Rectal smooth muscle tissue (tissue), 1 donor: ENCODE data around the gene OGFR.

ENCODE experiments used
- H3K27ac ChIP-seq: one replicate; pipeline ENCODE4 v1.7.0; 2013; ENCODE audit warnings: low read depth, low read length, inconsistent platforms
- H3K27me3 ChIP-seq: one replicate; pipeline ENCODE4 v1.7.0; 2013; ENCODE audit warnings: low read length; ENCODE audit not compliant: control insufficient read depth, insufficient read depth
- H3K36me3 ChIP-seq: one replicate; pipeline ENCODE4 v1.7.0; 2013; ENCODE audit warnings: low read length; ENCODE audit not compliant: control insufficient read depth, insufficient read depth
- H3K4me1 ChIP-seq: one replicate; pipeline ENCODE4 v1.7.0; 2013; ENCODE audit warnings: low read length; ENCODE audit not compliant: control insufficient read depth, insufficient read depth
- H3K4me3 ChIP-seq: one replicate; pipeline ENCODE4 v1.7.0; 2013; ENCODE audit warnings: low read length
- H3K9ac ChIP-seq: one replicate; pipeline ENCODE4 v1.7.0; 2013; ENCODE audit warnings: low read length

Gene OGFR

DNA sequence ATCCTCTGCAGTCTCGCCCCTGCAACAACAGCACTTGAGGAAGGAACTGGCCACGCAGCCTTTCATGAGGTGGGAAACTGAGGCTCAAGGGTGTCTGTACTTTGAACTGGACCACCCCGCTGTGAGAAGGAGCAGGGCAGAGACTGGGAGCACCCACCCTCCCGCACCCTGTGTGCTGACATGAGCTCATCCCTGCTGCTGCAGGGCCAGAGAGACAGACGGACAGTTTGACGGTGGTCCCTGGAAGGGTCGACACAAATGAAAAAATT is 25.3 kb upstream of the OGFR start:
- Histone ChIP-seq H3K4me3 (no peak overlapping the region), H3K27me3 (no peaks in the 10 kb centered on the region), H3K4me1 (peaks cover 5% of the 10 kb centered on the region), H3K27ac (no peak overlapping the region), H3K9ac (no peak overlapping the region), H3K36me3 (no peaks in the 10 kb centered on the region)

DNA sequence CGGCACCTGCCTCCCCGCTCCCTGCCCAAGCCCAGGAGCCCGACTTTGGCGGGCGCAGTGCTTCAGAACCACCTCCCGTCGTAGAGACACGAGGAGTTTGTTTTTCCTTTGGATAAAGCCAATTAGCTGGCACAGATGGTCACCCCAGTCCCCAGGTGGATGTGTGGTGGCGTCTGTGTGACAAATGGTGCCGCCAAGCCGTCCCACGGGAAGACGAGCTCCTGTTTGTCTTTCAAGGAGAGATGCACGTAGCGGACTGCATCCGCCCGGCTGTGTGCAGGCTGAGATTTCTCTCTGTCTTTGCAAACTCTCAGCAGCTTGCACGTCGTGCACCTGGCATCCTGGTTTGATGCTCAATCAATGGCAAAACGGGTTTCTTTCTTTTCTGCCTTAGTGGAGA is 24.4 kb upstream of the OGFR start:
- Histone ChIP-seq H3K4me3 (no peak overlapping the region), H3K27me3 (no peaks in the 10 kb centered on the region), H3K27ac (no peak overlapping the region), H3K36me3 (no peaks in the 10 kb centered on the region), H3K4me1 (peaks cover 5% of the 10 kb centered on the region), H3K9ac (no peak overlapping the region)

DNA sequence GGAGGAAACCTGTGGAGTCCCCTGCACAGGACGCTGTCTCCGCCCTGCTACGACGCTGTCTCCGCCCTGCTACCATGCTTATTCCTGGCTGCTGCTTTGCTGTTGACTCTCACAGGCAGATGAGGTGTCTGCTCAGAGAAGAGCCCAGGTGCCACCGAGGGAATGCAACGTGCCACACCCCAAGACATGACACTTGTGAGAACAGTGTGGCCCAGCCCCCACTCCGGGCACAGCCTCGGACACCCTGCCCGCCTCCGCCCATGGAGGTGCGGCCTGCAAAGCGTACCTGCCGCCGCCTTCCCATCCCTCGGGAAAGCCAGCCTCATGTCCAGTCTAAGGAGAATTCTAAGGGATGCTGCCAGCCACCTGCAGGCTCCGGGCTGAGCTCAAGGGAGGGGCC is 23.9 kb upstream of the OGFR start:
- Histone ChIP-seq H3K4me3 (no peak overlapping the region), H3K27ac (no peak overlapping the region), H3K27me3 (no peaks in the 10 kb centered on the region), H3K36me3 (no peaks in the 10 kb centered on the region), H3K4me1 (peaks cover 7% of the 10 kb centered on the region), H3K9ac (no peak overlapping the region)

DNA sequence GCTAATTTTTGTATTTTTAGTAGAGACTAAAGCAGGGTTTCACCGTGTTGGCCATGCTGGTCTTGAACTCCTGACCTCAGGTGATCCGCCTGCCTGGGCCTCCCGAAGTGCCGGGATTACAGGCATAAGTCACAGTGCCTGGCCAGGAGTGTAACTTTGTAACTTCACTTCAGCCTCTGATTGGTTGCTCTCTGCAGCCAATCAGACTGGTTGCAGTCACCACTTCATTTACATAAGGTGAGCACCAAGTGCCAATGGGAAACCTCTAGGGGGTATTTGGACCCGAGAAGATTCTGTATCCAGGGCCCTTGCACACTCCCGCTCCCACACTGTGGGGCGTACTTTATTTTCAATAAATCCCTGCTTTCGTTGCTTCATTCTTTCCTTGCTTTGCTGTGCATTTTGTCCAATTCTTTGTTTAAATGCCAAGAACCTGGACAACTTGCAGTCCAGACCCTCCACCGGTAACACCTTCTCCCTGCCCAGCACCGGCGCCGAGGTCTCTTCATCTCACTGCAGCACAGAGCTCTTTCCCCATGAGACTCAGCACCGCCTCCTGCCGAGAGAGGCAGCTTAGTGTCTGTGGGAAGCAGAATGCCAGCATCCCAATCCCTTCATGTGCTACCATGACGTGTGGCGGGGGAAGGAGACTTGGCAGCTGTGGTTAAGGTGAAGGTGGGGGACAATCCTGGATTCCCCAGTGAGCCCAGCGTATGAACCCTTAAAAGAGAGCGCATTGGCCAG is 22.3 kb upstream of the OGFR start:
- Histone ChIP-seq H3K36me3 (no peaks in the 10 kb centered on the region), H3K27ac (peak overlapping the region; percentile 4), H3K4me1 (peaks cover 10% of the 10 kb centered on the region), H3K9ac (no peak overlapping the region), H3K4me3 (no peak overlapping the region), H3K27me3 (no peaks in the 10 kb centered on the region)

DNA sequence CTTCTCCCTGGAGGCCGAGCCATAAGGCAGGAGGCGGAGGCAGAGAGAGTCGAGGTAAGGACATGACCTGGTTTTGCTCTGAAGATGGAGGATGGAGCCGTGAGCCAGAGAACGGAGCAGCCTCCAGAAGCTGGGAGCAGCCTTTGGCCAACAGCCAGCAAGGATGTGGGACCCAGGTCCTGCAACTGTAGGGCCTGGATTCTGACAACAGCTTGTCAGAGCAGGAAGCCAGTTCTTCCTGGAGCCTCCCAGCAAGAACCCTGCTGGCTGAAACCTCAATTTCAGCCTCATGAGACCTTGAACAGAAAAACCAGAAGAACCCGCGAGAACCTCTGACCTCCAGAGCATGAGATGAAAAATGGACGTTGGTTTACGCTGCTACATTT is 21.7 kb upstream of the OGFR start:
- no peak overlapping the region for H3K9ac ChIP-seq
- H3K27ac ChIP-seq, result peak overlapping the region; percentile 4
- H3K27me3 ChIP-seq, result no peaks in the 10 kb centered on the region
- H3K4me1 ChIP-seq, result peaks cover 10% of the 10 kb centered on the region
- H3K36me3 ChIP-seq, result no peaks in the 10 kb centered on the region
- H3K4me3 ChIP-seq, result no peak overlapping the region

DNA sequence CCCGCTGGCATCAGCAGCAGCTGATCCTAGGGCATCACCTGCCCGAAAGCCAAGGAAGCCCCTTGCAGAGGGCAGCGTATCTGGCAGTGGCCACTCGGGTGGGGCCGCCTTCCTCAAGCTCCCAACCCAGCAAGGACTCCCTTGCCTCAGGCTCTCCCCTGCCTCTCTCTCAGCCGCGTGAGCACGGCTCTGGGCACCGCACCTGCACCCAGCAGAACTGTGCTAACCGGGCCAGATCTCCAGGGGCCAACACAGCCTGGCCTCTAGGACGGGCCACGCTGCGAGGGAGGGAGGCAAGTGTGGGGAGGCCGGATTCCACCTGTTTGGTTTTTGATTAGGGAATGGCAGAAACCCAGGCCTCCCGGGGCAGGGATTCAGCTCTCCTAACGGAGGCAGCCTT is 20.1 kb upstream of the OGFR start:
- Histone ChIP-seq H3K4me1 (peaks cover 10% of the 10 kb centered on the region), H3K36me3 (no peaks in the 10 kb centered on the region), H3K4me3 (no peak overlapping the region), H3K9ac (no peak overlapping the region), H3K27me3 (no peaks in the 10 kb centered on the region), H3K27ac (no peak overlapping the region)

DNA sequence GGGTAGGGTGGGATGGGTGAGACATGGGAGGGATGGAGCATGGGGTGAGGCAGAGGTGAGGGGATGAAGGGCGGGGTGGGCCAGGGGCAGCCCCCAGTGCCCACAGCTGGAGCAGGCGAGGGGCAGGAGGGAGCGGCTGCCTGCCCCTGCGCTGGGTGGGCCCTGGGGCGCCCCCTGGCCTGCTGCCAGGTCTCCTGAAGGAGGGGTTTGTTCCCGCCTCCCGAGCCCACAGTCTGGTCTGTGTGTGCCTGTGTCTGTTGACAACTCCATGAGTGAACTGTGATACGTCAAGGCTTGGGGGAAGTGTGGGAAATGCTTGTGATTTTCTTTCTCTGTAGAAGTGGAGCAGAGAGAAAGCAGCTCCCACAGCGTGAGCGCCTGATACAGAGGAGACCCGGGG is 19.2 kb upstream of the OGFR start:
- Histone ChIP-seq H3K27ac (no peak overlapping the region), H3K4me3 (no peak overlapping the region), H3K36me3 (no peaks in the 10 kb centered on the region), H3K9ac (no peak overlapping the region), H3K4me1 (peaks cover 10% of the 10 kb centered on the region), H3K27me3 (no peaks in the 10 kb centered on the region)

DNA sequence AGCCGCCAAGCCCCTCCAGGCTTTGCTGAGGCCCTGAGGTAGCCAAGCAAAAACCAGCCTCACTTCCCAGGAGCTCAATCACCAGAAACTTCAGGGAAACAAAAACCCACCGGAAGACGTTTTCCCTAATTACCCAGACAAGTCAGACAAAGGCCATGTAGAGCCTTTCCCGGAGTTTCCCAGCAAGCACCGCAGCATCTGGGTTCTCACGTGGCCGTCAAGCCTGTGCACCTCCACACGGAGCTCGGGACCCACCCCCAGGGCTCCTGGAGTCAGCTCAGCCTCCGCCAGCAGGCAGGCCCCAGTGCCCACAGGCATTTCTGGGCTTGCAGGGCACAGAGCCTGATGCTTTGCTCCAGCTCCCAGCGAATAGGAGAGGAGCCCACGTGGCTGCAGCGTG is 18.5 kb upstream of the OGFR start:
- Histone ChIP-seq H3K4me1 (peaks cover 10% of the 10 kb centered on the region), H3K27me3 (no peaks in the 10 kb centered on the region), H3K27ac (peak overlapping the region; percentile 43), H3K36me3 (no peaks in the 10 kb centered on the region), H3K9ac (no peak overlapping the region), H3K4me3 (no peak overlapping the region)

DNA sequence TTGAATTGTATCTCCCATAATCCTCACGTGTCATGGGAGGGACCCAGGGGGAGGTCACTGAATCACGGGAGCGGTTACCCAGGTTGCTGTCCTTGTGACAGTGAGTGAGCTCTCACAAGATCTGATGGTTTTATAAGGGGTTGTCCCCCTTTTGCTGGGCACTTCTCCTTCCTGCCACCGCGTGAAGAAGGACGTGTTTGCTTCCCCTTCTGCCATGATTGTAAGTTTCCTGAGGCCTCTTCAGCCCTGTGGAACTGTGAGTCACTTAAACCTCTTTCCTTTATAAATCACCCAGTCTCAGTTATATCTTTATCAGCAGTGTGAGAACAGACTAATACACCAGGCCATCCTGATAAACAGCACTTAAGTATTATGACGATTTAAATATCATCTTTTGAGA is 17.3 kb upstream of the OGFR start:
- H3K27ac ChIP-seq, result no peak overlapping the region
- H3K36me3 ChIP-seq, result no peaks in the 10 kb centered on the region

DNA sequence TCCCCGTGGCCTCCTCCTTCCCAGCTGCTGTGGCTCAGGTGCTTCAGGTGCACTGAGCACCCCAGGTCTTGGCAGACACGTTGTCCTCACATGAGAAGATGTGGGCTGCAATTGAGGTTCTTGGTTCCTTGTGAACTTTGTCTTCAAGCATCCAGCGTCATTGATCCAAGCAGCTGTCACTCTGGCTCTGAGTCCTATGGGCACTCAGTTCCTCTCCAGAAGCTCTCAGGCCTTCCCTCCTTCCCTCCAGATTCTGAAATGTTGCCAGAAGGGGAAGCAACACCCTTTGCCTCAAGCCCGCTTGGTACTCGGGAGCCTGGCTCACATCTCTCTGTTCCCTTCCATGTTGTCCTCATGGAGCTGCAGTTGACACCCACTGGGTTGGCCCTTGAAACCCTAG is 16.8 kb upstream of the OGFR start:
- Histone ChIP-seq H3K9ac (no peak overlapping the region), H3K4me1 (peaks cover 12% of the 10 kb centered on the region), H3K36me3 (no peaks in the 10 kb centered on the region), H3K27ac (no peak overlapping the region), H3K4me3 (no peak overlapping the region), H3K27me3 (no peaks in the 10 kb centered on the region)

More for the DNA sequence above, 17.3 kb upstream of the OGFR start:
- Histone ChIP-seq H3K9ac (no peak overlapping the region), H3K4me1 (peaks cover 13% of the 10 kb centered on the region), H3K27me3 (no peaks in the 10 kb centered on the region), H3K4me3 (no peak overlapping the region)

DNA sequence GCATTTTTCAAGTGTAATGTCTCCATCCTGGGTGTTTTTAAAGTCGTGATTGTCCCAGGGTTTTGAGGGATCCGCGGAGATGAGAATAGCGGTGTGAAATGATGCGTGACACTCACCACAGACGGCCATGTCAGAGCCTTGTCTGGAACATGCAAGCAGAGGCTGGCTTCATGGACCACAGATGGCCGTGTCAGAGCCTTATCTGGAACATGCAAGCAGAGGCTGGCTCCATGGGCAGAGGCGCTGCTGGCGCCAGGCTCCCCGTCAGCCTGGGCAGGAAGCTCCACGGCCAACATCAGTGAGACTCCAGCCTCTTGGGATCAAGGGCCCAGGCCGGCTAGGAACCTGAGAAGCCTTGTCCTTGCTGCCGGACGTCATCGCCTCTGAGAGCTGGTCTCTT is 16.0 kb upstream of the OGFR start:
- no peak overlapping the region for H3K27ac ChIP-seq
- H3K4me3 ChIP-seq, result no peak overlapping the region
- H3K27me3 ChIP-seq, result no peaks in the 10 kb centered on the region
- H3K36me3 ChIP-seq, result no peaks in the 10 kb centered on the region
- H3K9ac ChIP-seq, result no peak overlapping the region
- H3K4me1 ChIP-seq, result peaks cover 10% of the 10 kb centered on the region

DNA sequence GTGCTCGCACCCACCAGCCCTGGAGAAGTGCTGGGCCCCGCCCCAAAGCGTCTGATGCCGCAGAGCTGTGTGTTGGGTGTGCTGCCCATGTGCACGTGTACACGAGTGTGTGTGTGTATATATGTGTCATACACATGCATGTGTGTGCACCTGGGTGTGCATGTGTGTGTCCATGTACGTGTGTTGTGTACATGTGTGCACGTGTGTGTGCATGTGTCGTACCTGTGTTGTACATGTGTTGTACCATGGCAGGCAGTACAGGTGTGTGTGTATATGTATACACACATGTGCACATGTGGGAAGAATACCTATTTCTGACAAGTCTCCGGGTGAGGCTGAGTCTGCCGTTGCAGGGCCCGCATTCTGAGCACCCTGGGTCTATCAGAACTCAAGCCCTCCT is 14.6 kb upstream of the OGFR start:
- H3K36me3 ChIP-seq, result no peaks in the 10 kb centered on the region
- H3K27me3 ChIP-seq, result no peaks in the 10 kb centered on the region
- peaks cover 14% of the 10 kb centered on the region for H3K4me1 ChIP-seq
- H3K4me3 ChIP-seq, result no peak overlapping the region
- H3K9ac ChIP-seq, result no peak overlapping the region
- H3K27ac ChIP-seq, result no peak overlapping the region

DNA sequence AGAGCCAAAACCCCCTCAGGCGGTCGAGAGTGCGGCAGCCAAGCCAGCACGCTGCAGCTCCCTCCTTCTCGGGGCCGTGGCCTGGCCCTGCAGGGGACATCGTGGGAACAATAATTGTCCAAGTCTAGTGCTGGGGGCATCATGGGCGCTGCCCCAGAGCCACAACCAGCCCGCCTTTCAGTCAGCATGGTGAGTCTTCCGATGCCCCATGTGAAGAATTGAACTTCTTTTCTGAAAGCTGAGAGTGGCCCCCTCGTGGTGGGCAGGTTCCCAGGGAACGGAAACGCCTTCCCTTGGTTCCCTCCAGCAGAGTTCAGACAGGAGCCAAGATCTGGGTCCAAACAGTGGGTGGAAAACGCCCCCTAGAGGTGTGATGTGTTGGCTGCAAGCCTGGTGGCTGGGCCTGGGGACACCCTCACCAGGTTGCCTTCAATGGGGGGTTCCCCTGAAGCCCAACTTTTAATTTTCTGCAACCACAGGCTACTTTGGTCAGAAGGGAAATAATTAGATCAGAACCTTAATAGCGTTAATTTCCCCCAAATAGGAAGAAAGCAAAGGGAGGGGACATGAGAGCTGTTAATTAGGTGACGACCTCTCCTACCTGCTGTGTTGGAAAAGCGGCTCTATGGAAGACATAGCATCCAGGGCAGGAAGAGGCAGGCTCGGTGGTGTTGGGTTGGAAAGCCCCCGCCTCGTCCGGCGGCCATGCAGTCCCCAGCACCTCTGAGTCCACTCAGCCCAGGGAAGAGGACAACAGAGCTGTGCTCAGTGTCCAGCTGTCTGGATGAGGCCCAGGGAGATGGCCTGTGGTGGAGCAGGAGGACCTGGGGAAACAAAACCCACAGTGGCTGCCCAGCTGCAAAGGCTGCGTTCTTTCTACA is 13.1 kb upstream of the OGFR start:
- no peak overlapping the region for H3K4me3 ChIP-seq
- no peak overlapping the region for H3K9ac ChIP-seq
- H3K4me1 ChIP-seq, result peaks cover 9% of the 10 kb centered on the region
- no peak overlapping the region for H3K27ac ChIP-seq
- no peaks in the 10 kb centered on the region for H3K27me3 ChIP-seq
- no peaks in the 10 kb centered on the region for H3K36me3 ChIP-seq
